ENCODE results near the gene ATCAY.
"Not testable (repeated sequence)": the region's sequence is repeated elsewhere in the genome, so short reads cannot be mapped to it uniquely, and the experiment has no call there.

The ATCAY gene

GRCh38 chr19:3963458-3964255 lies 83.2 kb downstream of the ATCAY start:
- Histone ChIP-seq H3K4me1 (ENCODE audit: control insufficient read depth, insufficient read depth, low read length, unreplicated experiment) (peaks cover 9% of the 10 kb centered on the region), H3K79me2 (ENCODE audit: control insufficient read depth, insufficient read depth, low read length, unreplicated experiment) (peaks cover 29% of the 10 kb centered on the region), H3K27ac (ENCODE audit: low read depth, low read length) (no peak overlapping the region), H3K27me3 (ENCODE audit: insufficient read depth, low read length) (no peaks in the 10 kb centered on the region), H3K4me3 (ENCODE audit: low read depth, low read length) (no peak overlapping the region), H3K36me3 (ENCODE audit: insufficient read depth, low read length) (no peaks in the 10 kb centered on the region; the same call in 1 of the 2 replicates), H2AFZ (ENCODE audit: low read length, unreplicated experiment) (no peak overlapping the region)

GRCh38 chr19:3964256-3965194 lies 84.0 kb downstream of the ATCAY start:
- Histone ChIP-seq H3K79me2 (ENCODE audit: control insufficient read depth, insufficient read depth, low read length, unreplicated experiment) (peaks cover 33% of the 10 kb centered on the region), H3K4me1 (ENCODE audit: control insufficient read depth, insufficient read depth, low read length, unreplicated experiment) (peaks cover 10% of the 10 kb centered on the region), H3K4me3 (ENCODE audit: low read depth, low read length) (no peak overlapping the region), H3K27ac (ENCODE audit: low read depth, low read length) (no peak overlapping the region), H3K27me3 (ENCODE audit: insufficient read depth, low read length) (no peaks in the 10 kb centered on the region), H3K36me3 (ENCODE audit: insufficient read depth, low read length) (no peaks in the 10 kb centered on the region; the same call in 1 of the 2 replicates), H2AFZ (ENCODE audit: low read length, unreplicated experiment) (no peak overlapping the region)

- Histone ChIP-seq H3K4me1 (ENCODE audit: control insufficient read depth, insufficient read depth, low read length, unreplicated experiment) (peaks cover 15% of the 10 kb centered on the region), H3K4me3 (ENCODE audit: low read depth, low read length) (no peak overlapping the region), H3K27me3 (ENCODE audit: insufficient read depth, low read length) (no peaks in the 10 kb centered on the region), H3K36me3 (ENCODE audit: insufficient read depth, low read length) (no peaks in the 10 kb centered on the region; the same call in 1 of the 2 replicates), H3K79me2 (ENCODE audit: control insufficient read depth, insufficient read depth, low read length, unreplicated experiment) (peaks cover 46% of the 10 kb centered on the region), H3K27ac (ENCODE audit: low read depth, low read length) (no peak overlapping the region), H2AFZ (ENCODE audit: low read length, unreplicated experiment) (no peak overlapping the region)
Measured at GRCh38 chr19:3966051-3967017, 85.8 kb downstream of the ATCAY start.

GRCh38 chr19:3967983-3968382 lies 87.5 kb downstream of the ATCAY start:
- H3K27ac ChIP-seq (ENCODE audit: low read depth, low read length) = peak overlapping the region; percentile 94
- H2AFZ ChIP-seq (ENCODE audit: low read length, unreplicated experiment); H3K4me3 ChIP-seq (ENCODE audit: low read depth, low read length); H3K27me3 ChIP-seq (ENCODE audit: insufficient read depth, low read length); H3K36me3 ChIP-seq (ENCODE audit: insufficient read depth, low read length): not testable (repeated sequence)
- peaks cover 43% of the 10 kb centered on the region for H3K79me2 ChIP-seq (ENCODE audit: control insufficient read depth, insufficient read depth, low read length, unreplicated experiment)
- H3K4me1 ChIP-seq (ENCODE audit: control insufficient read depth, insufficient read depth, low read length, unreplicated experiment) = peaks cover 15% of the 10 kb centered on the region

- H3K27ac ChIP-seq (ENCODE audit: low read depth, low read length) = peak overlapping the region; percentile 94
- peak overlapping the region; percentile 92 for H3K4me3 ChIP-seq (ENCODE audit: low read depth, low read length)
- peaks cover 15% of the 10 kb centered on the region for H3K4me1 ChIP-seq (ENCODE audit: control insufficient read depth, insufficient read depth, low read length, unreplicated experiment)
- H3K27me3 ChIP-seq (ENCODE audit: insufficient read depth, low read length) = no peaks in the 10 kb centered on the region
- no peaks in the 10 kb centered on the region for H3K36me3 ChIP-seq (ENCODE audit: insufficient read depth, low read length)
- H3K79me2 ChIP-seq (ENCODE audit: control insufficient read depth, insufficient read depth, low read length, unreplicated experiment) = peaks cover 43% of the 10 kb centered on the region
- H2AFZ ChIP-seq (ENCODE audit: low read length, unreplicated experiment) = no peak overlapping the region
Measured at GRCh38 chr19:3968556-3969434, 88.3 kb downstream of the ATCAY start.

GRCh38 chr19:3969435-3970312 lies 89.2 kb downstream of the ATCAY start:
- no peaks in the 10 kb centered on the region for H3K27me3 ChIP-seq (ENCODE audit: insufficient read depth, low read length)
- peaks cover 15% of the 10 kb centered on the region for H3K4me1 ChIP-seq (ENCODE audit: control insufficient read depth, insufficient read depth, low read length, unreplicated experiment)
- peaks cover 43% of the 10 kb centered on the region for H3K79me2 ChIP-seq (ENCODE audit: control insufficient read depth, insufficient read depth, low read length, unreplicated experiment)
- H3K4me3 ChIP-seq (ENCODE audit: low read depth, low read length) = peak overlapping the region; percentile 92
- no peaks in the 10 kb centered on the region for H3K36me3 ChIP-seq (ENCODE audit: insufficient read depth, low read length)
- H2AFZ ChIP-seq (ENCODE audit: low read length, unreplicated experiment) = no peak overlapping the region
- H3K27ac ChIP-seq (ENCODE audit: low read depth, low read length) = peak overlapping the region; percentile 94

- Histone ChIP-seq H3K27ac (ENCODE audit: low read depth, low read length) (peak overlapping the region; percentile 94), H3K27me3 (ENCODE audit: insufficient read depth, low read length) (no peaks in the 10 kb centered on the region), H3K79me2 (ENCODE audit: control insufficient read depth, insufficient read depth, low read length, unreplicated experiment) (peaks cover 43% of the 10 kb centered on the region), H3K36me3 (ENCODE audit: insufficient read depth, low read length) (no peaks in the 10 kb centered on the region), H3K4me3 (ENCODE audit: low read depth, low read length) (peak overlapping the region; percentile 92), H3K4me1 (ENCODE audit: control insufficient read depth, insufficient read depth, low read length, unreplicated experiment) (peaks cover 15% of the 10 kb centered on the region), H2AFZ (ENCODE audit: low read length, unreplicated experiment) (no peak overlapping the region)
Measured at GRCh38 chr19:3970313-3970807, 89.9 kb downstream of the ATCAY start.

- H3K27ac ChIP-seq (ENCODE audit: low read depth, low read length) = peak within 1 kb of the TSS; percentile 94
- H3K4me1 ChIP-seq (ENCODE audit: control insufficient read depth, insufficient read depth, low read length, unreplicated experiment) = peaks cover 15% of the 10 kb centered on the region
- no peak within 1 kb of the TSS for H2AFZ ChIP-seq (ENCODE audit: low read length, unreplicated experiment)
- H3K36me3 ChIP-seq (ENCODE audit: insufficient read depth, low read length) = no peaks in the 10 kb centered on the region
- H3K79me2 ChIP-seq (ENCODE audit: control insufficient read depth, insufficient read depth, low read length, unreplicated experiment) = peaks cover 38% of the 10 kb centered on the region
- peak within 1 kb of the TSS; percentile 92 for H3K4me3 ChIP-seq (ENCODE audit: low read depth, low read length)
- no peaks in the 10 kb centered on the region for H3K27me3 ChIP-seq (ENCODE audit: insufficient read depth, low read length)
Measured at GRCh38 chr19:3970808-3971598, 90.5 kb downstream of the ATCAY start, which contains the start of gene DAPK3. TSS of gene DAPK3 (minus strand) at chr19:3971099. CDS start at chr19:3969735, 1,364 bp downstream.

Data from ACC112 (cell line).